ENCODE results near the gene KIAA1217. TPM values are rescaled to one million over a fixed set of nuclear protein-coding genes. Genes with fewer than 3 reads are reported as not detected.
A peak's percentile ranks its signal among the peaks of the same experiment; 100 is the strongest.

Gene KIAA1217
- total and polyA plus RNA-seq, 2 experiments from 2014 or later, result 5.4 to 8.1 TPM

- H4K20me1 ChIP-seq (ENCODE audit: insufficient read depth), result no peaks in the 10 kb centered on the region
- peak overlapping the region; percentile 45 for H3K9ac ChIP-seq
- peak overlapping the region; percentile 84 for H3K27ac ChIP-seq
- H3K9me2 ChIP-seq (ENCODE audit: insufficient read depth), result no peaks in the 10 kb centered on the region
- H3K4me1 ChIP-seq (ENCODE audit: insufficient read depth), result peaks cover 68% of the 10 kb centered on the region
- H3K9me3 ChIP-seq (ENCODE audit: low read depth), result no peaks in the 10 kb centered on the region
- peaks cover 13% of the 10 kb centered on the region; the same call in 1 of the 2 replicates for H3K79me2 ChIP-seq (ENCODE audit: insufficient read depth)
- no peak for TF ChIP-seq EZH2phosphoT487 (IDR thresholded peaks at IDR 0.05; ENCODE audit: insufficient read depth, low read depth)
- no peak for TF ChIP-seq EZH2 (IDR thresholded peaks at IDR 0.05; ENCODE audit: insufficient read depth, poor library complexity, severe bottlenecking)
- H3K4me3 ChIP-seq, result no peak overlapping the region
- WGBS, 2 experiments (ENCODE audit: low coverage in 1 of 2, low lambda C conversion rate in 2 of 2, missing lambda C conversion rate in 2 of 2), result 47 to 54% methylated on average over 6 of the region's 6 CpGs
- in situ Hi-C loops (cut with MboI), result no loop called here
- DNase-seq, result peak; percentile 94
- no peaks in the 10 kb centered on the region for H3K36me3 ChIP-seq (ENCODE audit: low read depth)
- H3K4me2 ChIP-seq (ENCODE audit: unreplicated experiment), result peak overlapping the region; percentile 18
- no peak overlapping the region for H2AFZ ChIP-seq
- H3F3A ChIP-seq (ENCODE audit: insufficient read depth), result peaks cover 42% of the 10 kb centered on the region
- no peaks in the 10 kb centered on the region for H3K27me3 ChIP-seq (replicated peaks; ENCODE audit: insufficient read depth)
These were observed 237.8 kb downstream of the KIAA1217 start for GRCh38 chr10:24446739-24447138.

- Histone ChIP-seq H3K9ac (peak overlapping the region; percentile 65), H4K20me1 (ENCODE audit: insufficient read depth) (no peaks in the 10 kb centered on the region), H3K4me1 (ENCODE audit: insufficient read depth) (peaks cover 77% of the 10 kb centered on the region), H3F3A (ENCODE audit: insufficient read depth) (peaks cover 51% of the 10 kb centered on the region), H3K27ac (peak overlapping the region; percentile 84), H3K9me2 (ENCODE audit: insufficient read depth) (no peaks in the 10 kb centered on the region), H2AFZ (peak overlapping the region; percentile 60), H3K27me3 (replicated peaks; ENCODE audit: insufficient read depth) (no peaks in the 10 kb centered on the region), H3K4me3 (peak overlapping the region; percentile 57), H3K9me3 (ENCODE audit: low read depth) (no peaks in the 10 kb centered on the region), H3K4me2 (ENCODE audit: unreplicated experiment) (peak overlapping the region; percentile 55), H3K36me3 (ENCODE audit: low read depth) (no peaks in the 10 kb centered on the region), H3K79me2 (ENCODE audit: insufficient read depth) (peaks cover 13% of the 10 kb centered on the region; the same call in 1 of the 2 replicates)
- no peak for TF ChIP-seq EZH2 (IDR thresholded peaks at IDR 0.05; ENCODE audit: insufficient read depth, poor library complexity, severe bottlenecking)
- no peak for TF ChIP-seq EZH2phosphoT487 (IDR thresholded peaks at IDR 0.05; ENCODE audit: insufficient read depth, low read depth)
- in situ Hi-C loops (cut with MboI), result no loop called here
- peak; percentile 82 for DNase-seq
- WGBS, 2 experiments (ENCODE audit: low coverage in 1 of 2, low lambda C conversion rate in 2 of 2, missing lambda C conversion rate in 2 of 2), result 4% methylated on average over 3 of the region's 3 CpGs
These were observed 239.5 kb downstream of the KIAA1217 start for GRCh38 chr10:24448351-24448999.

- Histone ChIP-seq H3K27me3 (replicated peaks; ENCODE audit: insufficient read depth) (no peaks in the 10 kb centered on the region), H3K79me2 (ENCODE audit: insufficient read depth) (peaks cover 13% of the 10 kb centered on the region; the same call in 1 of the 2 replicates), H3K4me2 (ENCODE audit: unreplicated experiment) (peak overlapping the region; percentile 55), H3K9me3 (ENCODE audit: low read depth) (no peaks in the 10 kb centered on the region), H2AFZ (peak overlapping the region; percentile 39), H3K4me1 (ENCODE audit: insufficient read depth) (peaks cover 77% of the 10 kb centered on the region), H3K27ac (peak overlapping the region; percentile 84), H3K9me2 (ENCODE audit: insufficient read depth) (no peaks in the 10 kb centered on the region), H3F3A (ENCODE audit: insufficient read depth) (peaks cover 57% of the 10 kb centered on the region), H3K36me3 (ENCODE audit: low read depth) (no peaks in the 10 kb centered on the region), H4K20me1 (ENCODE audit: insufficient read depth) (no peaks in the 10 kb centered on the region), H3K9ac (peak overlapping the region; percentile 65), H3K4me3 (peak overlapping the region; percentile 57)
- in situ Hi-C loops (cut with MboI), result no loop called here
- peak; percentile 58 for DNase-seq
- TF ChIP-seq EZH2phosphoT487 (IDR thresholded peaks at IDR 0.05; ENCODE audit: insufficient read depth, low read depth), result no peak
- no peak for TF ChIP-seq EZH2 (IDR thresholded peaks at IDR 0.05; ENCODE audit: insufficient read depth, poor library complexity, severe bottlenecking)
- WGBS, 2 experiments (ENCODE audit: low coverage in 1 of 2, low lambda C conversion rate in 2 of 2, missing lambda C conversion rate in 2 of 2), result 47 to 54% methylated on average over 5 of the region's 5 CpGs
These were observed 240.4 kb downstream of the KIAA1217 start for GRCh38 chr10:24449321-24449740.

GRCh38 chr10:24449769-24450310 is 240.9 kb downstream of the KIAA1217 start:
- in situ Hi-C loops (cut with MboI), result no loop called here
- peaks cover 13% of the 10 kb centered on the region; the same call in 1 of the 2 replicates for H3K79me2 ChIP-seq (ENCODE audit: insufficient read depth)
- H3F3A ChIP-seq (ENCODE audit: insufficient read depth), result peaks cover 56% of the 10 kb centered on the region
- H2AFZ ChIP-seq, result peak overlapping the region; percentile 39; the same call in 1 of the 2 replicates
- H3K27ac ChIP-seq, result peak overlapping the region; percentile 84
- H3K4me2 ChIP-seq (ENCODE audit: unreplicated experiment), result peak overlapping the region; percentile 55
- H3K9me2 ChIP-seq (ENCODE audit: insufficient read depth), result no peaks in the 10 kb centered on the region
- H3K36me3 ChIP-seq (ENCODE audit: low read depth), result no peaks in the 10 kb centered on the region
- peak overlapping the region; percentile 65 for H3K9ac ChIP-seq
- TF ChIP-seq EZH2 (IDR thresholded peaks at IDR 0.05; ENCODE audit: insufficient read depth, poor library complexity, severe bottlenecking) (no peak), EZH2phosphoT487 (IDR thresholded peaks at IDR 0.05; ENCODE audit: insufficient read depth, low read depth) (no peak)
- H3K4me3 ChIP-seq, result peak overlapping the region; percentile 57
- H3K27me3 ChIP-seq (replicated peaks; ENCODE audit: insufficient read depth), result no peaks in the 10 kb centered on the region
- WGBS, 2 experiments (ENCODE audit: low coverage in 1 of 2, low lambda C conversion rate in 2 of 2, missing lambda C conversion rate in 2 of 2), result 44 to 47% methylated on average over 3 of the region's 3 CpGs
- H4K20me1 ChIP-seq (ENCODE audit: insufficient read depth), result no peaks in the 10 kb centered on the region
- H3K9me3 ChIP-seq (ENCODE audit: low read depth), result no peaks in the 10 kb centered on the region
- DNase-seq, result no peak
- H3K4me1 ChIP-seq (ENCODE audit: insufficient read depth), result peaks cover 74% of the 10 kb centered on the region

All from GM23248 (cell line).